ENCODE results near the gene HECTD1. TPM values are rescaled to one million over a fixed set of nuclear protein-coding genes. Genes with fewer than 3 reads are reported as not detected.
"Not testable (repeated sequence)": the region's sequence is repeated elsewhere in the genome, so short reads cannot be mapped to it uniquely, and the experiment has no call there.

HECTD1 gene
- polyA plus RNA-seq, 1 experiment, result 70.5 TPM

GRCh38 chr14:31059152-31059924, 148.3 kb downstream of the HECTD1 start:
- Histone ChIP-seq H3K36me3 (ENCODE audit: control insufficient read depth, insufficient read depth, low read length) (no peaks in the 10 kb centered on the region), H3K4me3 (ENCODE audit: low read depth, low read length) (no peak overlapping the region), H3K27me3 (ENCODE audit: control insufficient read depth, insufficient read depth, low read length) (no peaks in the 10 kb centered on the region)
- peak; percentile 39 for DNase-seq (ENCODE audit: low read depth)
- POLR2A ChIA-PET, result interaction anchor here (0.5 to 1.1 kb wide), 2 partner anchors 11 to 27 kb away, joined by 4 to 6 read pairs; no protein-coding TSS in a partner anchor
- no peak for TF ChIP-seq CTCF (IDR thresholded peaks at IDR 0.05; ENCODE audit: insufficient read depth, low read depth, low read length)
- CTCF ChIA-PET, result interaction anchor here (0.6 kb wide), 1 partner anchor 10 kb away, joined by 3 read pairs; no protein-coding TSS in a partner anchor

GRCh38 chr14:31057701-31058364, 149.8 kb downstream of the HECTD1 start:
- Histone ChIP-seq H3K36me3 (ENCODE audit: control insufficient read depth, insufficient read depth, low read length) (no peaks in the 10 kb centered on the region), H3K4me3 (ENCODE audit: low read depth, low read length) (no peak overlapping the region), H3K27me3 (ENCODE audit: control insufficient read depth, insufficient read depth, low read length) (no peaks in the 10 kb centered on the region)
- ChIA-PET CTCF (interaction anchor here (0.7 to 1.6 kb wide), 3 partner anchors 9 to 25 kb away, joined by 3 to 5 read pairs (median 5); no protein-coding TSS in a partner anchor), POLR2A (no interaction called here)
- DNase-seq (ENCODE audit: low read depth), result no peak
- TF ChIP-seq CTCF (IDR thresholded peaks at IDR 0.05; ENCODE audit: insufficient read depth, low read depth, low read length), result no peak

- no peaks in the 10 kb centered on the region for H3K36me3 ChIP-seq (ENCODE audit: control insufficient read depth, insufficient read depth, low read length)
- no peak for TF ChIP-seq CTCF (IDR thresholded peaks at IDR 0.05; ENCODE audit: insufficient read depth, low read depth, low read length)
- no peaks in the 10 kb centered on the region for H3K27me3 ChIP-seq (ENCODE audit: control insufficient read depth, insufficient read depth, low read length)
- ChIA-PET POLR2A (no interaction called here), CTCF (interaction anchor here (1.2 to 1.6 kb wide), 3 partner anchors 9 to 25 kb away, joined by 3 to 5 read pairs (median 5); no protein-coding TSS in a partner anchor)
- DNase-seq (ENCODE audit: low read depth), result no peak
- no peak overlapping the region for H3K4me3 ChIP-seq (ENCODE audit: low read depth, low read length)
Observed at GRCh38 chr14:31057035-31057434, 150.6 kb downstream of the HECTD1 start.

- POLR2A ChIA-PET; H3K27me3 ChIP-seq (ENCODE audit: control insufficient read depth, insufficient read depth, low read length); H3K36me3 ChIP-seq (ENCODE audit: control insufficient read depth, insufficient read depth, low read length); H3K4me3 ChIP-seq (ENCODE audit: low read depth, low read length); DNase-seq (ENCODE audit: low read depth): not testable (repeated sequence)
- CTCF ChIA-PET, result interaction anchor here (1.0 kb wide), 1 partner anchor 10 kb away, joined by 3 read pairs; no protein-coding TSS in a partner anchor
Observed at GRCh38 chr14:31052905-31053586, 154.5 kb downstream of the HECTD1 start.

GRCh38 chr14:31051511-31051910, 156.1 kb downstream of the HECTD1 start:
- Histone ChIP-seq H3K4me3 (ENCODE audit: low read depth, low read length) (no peak overlapping the region), H3K27me3 (ENCODE audit: control insufficient read depth, insufficient read depth, low read length) (no peaks in the 10 kb centered on the region), H3K36me3 (ENCODE audit: control insufficient read depth, insufficient read depth, low read length) (no peaks in the 10 kb centered on the region)
- ChIA-PET CTCF (no interaction called here), POLR2A (no interaction called here)
- TF ChIP-seq CTCF (IDR thresholded peaks at IDR 0.05; ENCODE audit: insufficient read depth, low read depth, low read length), result no peak
- no peak for DNase-seq (ENCODE audit: low read depth)

Data from BJ (cell line).